ENCODE measurements around the gene SELL. TPM values are rescaled to one million over a fixed set of nuclear protein-coding genes. Genes with fewer than 3 reads are reported as not detected.

Gene SELL
- total and polyA plus RNA-seq, 10 of the 15 experiments (the other 5 are each of a cell fraction or from before 2014, with no cell fraction given) = 31.8 to 66.0 (median 50.9) TPM

DNA sequence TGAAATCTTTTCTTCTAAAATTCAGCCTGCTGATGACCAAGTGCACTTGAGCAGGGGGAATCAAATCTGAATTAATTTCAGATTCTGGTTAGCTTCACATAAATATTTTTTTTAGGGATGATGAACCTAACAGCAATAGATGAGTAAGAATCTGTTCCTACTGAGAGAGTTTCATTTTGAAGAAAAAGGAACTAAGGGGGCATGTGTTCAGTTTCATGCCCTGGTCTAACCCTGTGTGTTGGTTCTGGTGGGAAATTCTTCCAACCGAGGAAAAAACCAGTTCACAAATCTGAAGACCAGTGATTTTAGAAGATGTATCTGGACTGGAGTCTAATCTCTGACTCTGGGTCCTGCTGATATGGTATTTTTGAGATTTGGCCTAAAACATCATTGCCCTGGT is 13.7 kb downstream of the SELL start:
- H2AFZ ChIP-seq (ENCODE audit: control insufficient read depth, low read depth, low read length) = peak overlapping the region; percentile 42
- H3K36me3 ChIP-seq (ENCODE audit: control insufficient read depth in 2 of 2, insufficient read depth in 2 of 2, low read length in 1 of 2) = peaks cover 0 to 2% of the 10 kb centered on the region in 2 experiments; a peak in 1 of 4 replicates
- H3K4me2 ChIP-seq (ENCODE audit: control insufficient read depth, insufficient read depth) = peak overlapping the region; percentile 15
- no peaks in the 10 kb centered on the region for H3K27me3 ChIP-seq (replicated peaks in 1 of 2; ENCODE audit: control insufficient read depth in 2 of 2, insufficient read depth in 2 of 2, low read length in 1 of 2)
- no peaks in the 10 kb centered on the region for H3K79me2 ChIP-seq (ENCODE audit: control insufficient read depth, insufficient read depth, low read length)
- 4% methylated on average over 1 of the region's 1 CpG for WGBS (ENCODE audit: insufficient coverage, insufficient replicate concordance, low lambda C conversion rate, missing lambda C conversion rate)
- BruUV-seq (replicated peaks) = no TSS peak
- in situ Hi-C loops (cut with MboI) (no loop called here), intact Hi-C loops (cut with micrococcal nuclease; ENCODE audit: unreplicated experiment) (loop anchor here (2.0 to 10.0 kb wide), 4 partner anchors 13 to 375 kb away; partner anchors contain the start of genes KIFAP3, SCYL3 and SELL)
- peak; percentile 54 for ATAC-seq
- RAD21 ChIA-PET (ENCODE audit: unreplicated experiment) = interaction anchor here (0.9 to 3.2 kb wide), 5 partner anchors 11 to 112 kb away, joined by 3 to 25 read pairs (median 19); partner anchors contain the start of genes F5 and METTL18
- peaks cover 58% of the 10 kb centered on the region for H3K4me1 ChIP-seq (ENCODE audit: control insufficient read depth, insufficient read depth, low read length)
- POLR2A ChIA-PET = interaction anchor here (0.5 to 8.1 kb wide), 4 partner anchors 8 to 95 kb away, joined by 3 to 64 read pairs (median 6); no protein-coding TSS in a partner anchor
- no peaks in the 10 kb centered on the region for H4K20me1 ChIP-seq (ENCODE audit: control insufficient read depth, insufficient read depth)
- SMC1A ChIA-PET (ENCODE audit: uncharacterized antibody, unreplicated experiment) = interaction anchor here (0.6 to 10.1 kb wide), 7 partner anchors 10 to 1710 kb away, joined by 3 to 176 read pairs (median 16); no protein-coding TSS in a partner anchor
- H3K9ac ChIP-seq (ENCODE audit: control insufficient read depth, insufficient read depth, low read length) = no peak overlapping the region
- no peaks in the 10 kb centered on the region for H3K9me3 ChIP-seq (replicated peaks; ENCODE audit: control insufficient read depth, insufficient read depth, low read length)
- peak; percentile 59 for FAIRE-seq
- peak overlapping the region; percentile 91 for H3K27ac ChIP-seq (ENCODE audit: control insufficient read depth, insufficient read depth)
- CTCF ChIA-PET = interaction anchor here (0.6 to 7.7 kb wide), 6 partner anchors 9 to 119 kb away, joined by 3 to 125 read pairs (median 30); no protein-coding TSS in a partner anchor
- peak; percentile 77 for DNase-seq (ENCODE audit: low read depth, low spot score)
- H3K4me3 ChIP-seq = 0 out of 2 replicates have a peak overlapping the region, but pooled peaks have one; percentile 4
- TF ChIP-seq HSF1 (IDR thresholded peaks at IDR 0.05; ENCODE audit: low read depth, low read length) (no peak), MTA2 (IDR thresholded peaks at IDR 0.05; ENCODE audit: low read depth) (no peak), NRF1 (conservative IDR thresholded peaks at IDR 0.05; ENCODE audit: low read depth, low read length) (no peak), RELB (IDR thresholded peaks at IDR 0.05; ENCODE audit: low read depth) (0 out of 2 replicates have a peak, but pooled peaks have one; percentile 37), SPI1 (IDR thresholded peaks at IDR 0.05; ENCODE audit: borderline replicate concordance, insufficient read depth, low read depth, low read length) (no peak), RAD51 (IDR thresholded peaks at IDR 0.05) (peak; percentile 29; the same call in 1 of the 2 replicates), NR2C1 (IDR thresholded peaks at IDR 0.05) (no peak), YBX1 (IDR thresholded peaks at IDR 0.05) (no peak), ATF7 (IDR thresholded peaks at IDR 0.05; ENCODE audit: low read depth) (peak; percentile 42; the same call in 1 of the 2 replicates), RBBP5 (conservative IDR thresholded peaks at IDR 0.05) (no peak)
- TF ChIP-seq, protein P1, sequence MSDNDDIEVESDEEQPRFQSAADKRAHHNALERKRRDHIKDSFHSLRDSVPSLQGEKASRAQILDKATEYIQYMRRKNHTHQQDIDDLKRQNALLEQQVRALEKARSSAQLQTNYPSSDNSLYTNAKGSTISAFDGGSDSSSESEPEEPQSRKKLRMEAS (IDR thresholded peaks at IDR 0.05; ENCODE audit: low read depth, low read length) = no peak
- TF ChIP-seq, protein P2, sequence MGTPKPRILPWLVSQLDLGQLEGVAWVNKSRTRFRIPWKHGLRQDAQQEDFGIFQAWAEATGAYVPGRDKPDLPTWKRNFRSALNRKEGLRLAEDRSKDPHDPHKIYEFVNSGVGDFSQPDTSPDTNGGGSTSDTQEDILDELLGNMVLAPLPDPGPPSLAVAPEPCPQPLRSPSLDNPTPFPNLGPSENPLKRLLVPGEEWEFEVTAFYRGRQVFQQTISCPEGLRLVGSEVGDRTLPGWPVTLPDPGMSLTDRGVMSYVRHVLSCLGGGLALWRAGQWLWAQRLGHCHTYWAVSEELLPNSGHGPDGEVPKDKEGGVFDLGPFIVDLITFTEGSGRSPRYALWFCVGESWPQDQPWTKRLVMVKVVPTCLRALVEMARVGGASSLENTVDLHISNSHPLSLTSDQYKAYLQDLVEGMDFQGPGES (IDR thresholded peaks at IDR 0.05) = no peak
- TF ChIP-seq, protein P3, sequence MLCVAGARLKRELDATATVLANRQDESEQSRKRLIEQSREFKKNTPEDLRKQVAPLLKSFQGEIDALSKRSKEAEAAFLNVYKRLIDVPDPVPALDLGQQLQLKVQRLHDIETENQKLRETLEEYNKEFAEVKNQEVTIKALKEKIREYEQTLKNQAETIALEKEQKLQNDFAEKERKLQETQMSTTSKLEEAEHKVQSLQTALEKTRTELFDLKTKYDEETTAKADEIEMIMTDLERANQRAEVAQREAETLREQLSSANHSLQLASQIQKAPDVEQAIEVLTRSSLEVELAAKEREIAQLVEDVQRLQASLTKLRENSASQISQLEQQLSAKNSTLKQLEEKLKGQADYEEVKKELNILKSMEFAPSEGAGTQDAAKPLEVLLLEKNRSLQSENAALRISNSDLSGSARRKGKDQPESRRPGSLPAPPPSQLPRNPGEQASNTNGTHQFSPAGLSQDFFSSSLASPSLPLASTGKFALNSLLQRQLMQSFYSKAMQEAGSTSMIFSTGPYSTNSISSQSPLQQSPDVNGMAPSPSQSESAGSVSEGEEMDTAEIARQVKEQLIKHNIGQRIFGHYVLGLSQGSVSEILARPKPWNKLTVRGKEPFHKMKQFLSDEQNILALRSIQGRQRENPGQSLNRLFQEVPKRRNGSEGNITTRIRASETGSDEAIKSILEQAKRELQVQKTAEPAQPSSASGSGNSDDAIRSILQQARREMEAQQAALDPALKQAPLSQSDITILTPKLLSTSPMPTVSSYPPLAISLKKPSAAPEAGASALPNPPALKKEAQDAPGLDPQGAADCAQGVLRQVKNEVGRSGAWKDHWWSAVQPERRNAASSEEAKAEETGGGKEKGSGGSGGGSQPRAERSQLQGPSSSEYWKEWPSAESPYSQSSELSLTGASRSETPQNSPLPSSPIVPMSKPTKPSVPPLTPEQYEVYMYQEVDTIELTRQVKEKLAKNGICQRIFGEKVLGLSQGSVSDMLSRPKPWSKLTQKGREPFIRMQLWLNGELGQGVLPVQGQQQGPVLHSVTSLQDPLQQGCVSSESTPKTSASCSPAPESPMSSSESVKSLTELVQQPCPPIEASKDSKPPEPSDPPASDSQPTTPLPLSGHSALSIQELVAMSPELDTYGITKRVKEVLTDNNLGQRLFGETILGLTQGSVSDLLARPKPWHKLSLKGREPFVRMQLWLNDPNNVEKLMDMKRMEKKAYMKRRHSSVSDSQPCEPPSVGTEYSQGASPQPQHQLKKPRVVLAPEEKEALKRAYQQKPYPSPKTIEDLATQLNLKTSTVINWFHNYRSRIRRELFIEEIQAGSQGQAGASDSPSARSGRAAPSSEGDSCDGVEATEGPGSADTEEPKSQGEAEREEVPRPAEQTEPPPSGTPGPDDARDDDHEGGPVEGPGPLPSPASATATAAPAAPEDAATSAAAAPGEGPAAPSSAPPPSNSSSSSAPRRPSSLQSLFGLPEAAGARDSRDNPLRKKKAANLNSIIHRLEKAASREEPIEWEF (IDR thresholded peaks at IDR 0.05; ENCODE audit: insufficient replicate concordance, low read depth, low read length) = no peak

Data from GM12878 (cell line).